ENCODE measurements around the gene GAB1.
A peak's percentile ranks its signal among the peaks of the same experiment; 100 is the strongest.

GAB1 gene

GRCh38 chr4:143336781-143337599 is at the start of gene GAB1:
Gene GAB1, plus strand, starts transcription at chr4:143336876. Its CDS starts 313 bp downstream, at chr4:143337189.
- peak in 1 of 2 experiments; percentile 8 for DNase-seq

GRCh38 chr4:143287572-143287923 is 49.1 kb upstream of the GAB1 start:
- no peak for DNase-seq

- no peak for DNase-seq
Measured at GRCh38 chr4:143288171-143288570, 48.5 kb upstream of the GAB1 start.

GRCh38 chr4:143289370-143289769 is 47.3 kb upstream of the GAB1 start:
- no peak for DNase-seq

- DNase-seq, result no peak
Measured at GRCh38 chr4:143291314-143291713, 45.4 kb upstream of the GAB1 start.

GRCh38 chr4:143292858-143293257 is 43.8 kb upstream of the GAB1 start:
- no peak for DNase-seq

- no peak for DNase-seq
Measured at GRCh38 chr4:143294310-143294709, 42.4 kb upstream of the GAB1 start.

GRCh38 chr4:143294710-143295275 is 41.9 kb upstream of the GAB1 start:
- DNase-seq, result no peak

- no peak for DNase-seq
Measured at GRCh38 chr4:143296397-143297067, 40.1 kb upstream of the GAB1 start.

- DNase-seq, result no peak
Measured at GRCh38 chr4:143300860-143301259, 35.8 kb upstream of the GAB1 start.

GRCh38 chr4:143302536-143302935 is 34.1 kb upstream of the GAB1 start:
- DNase-seq, result no peak

GRCh38 chr4:143306788-143307187 is 29.9 kb upstream of the GAB1 start:
- DNase-seq, result no peak

- DNase-seq, result no peak
Measured at GRCh38 chr4:143307531-143307930, 29.1 kb upstream of the GAB1 start.

GRCh38 chr4:143308377-143308776 is 28.3 kb upstream of the GAB1 start:
- no peak for DNase-seq

- no peak for DNase-seq
Measured at GRCh38 chr4:143311924-143312323, 24.8 kb upstream of the GAB1 start.

- DNase-seq, result no peak
Measured at GRCh38 chr4:143313521-143313920, 23.2 kb upstream of the GAB1 start.

- no peak for DNase-seq
Measured at GRCh38 chr4:143313996-143314395, 22.7 kb upstream of the GAB1 start.

- no peak for DNase-seq
Measured at GRCh38 chr4:143320113-143320512, 16.6 kb upstream of the GAB1 start.

GRCh38 chr4:143326735-143327134 is 9.9 kb upstream of the GAB1 start:
- no peak for DNase-seq

GRCh38 chr4:143329985-143330384 is 6.7 kb upstream of the GAB1 start:
- DNase-seq, result no peak

GRCh38 chr4:143335979-143336780 is 496 bp upstream of the GAB1 start:
- DNase-seq, result peak in 1 of 2 experiments; percentile 7

- no peak for DNase-seq
Measured at GRCh38 chr4:143337600-143338287, 1.1 kb downstream of the GAB1 start.

- DNase-seq, result no peak
Measured at GRCh38 chr4:143338313-143338712, 1.6 kb downstream of the GAB1 start.
